Psoas muscle (tissue), 8 donors: Measurements from ENCODE around the gene LBHD2. TPM values are rescaled to one million over a fixed set of nuclear protein-coding genes. Genes with fewer than 3 reads are reported as not detected.

ENCODE experiments used
- ATAC-seq, 4 donors: fragments of 200-7000 bp; cut with Tn5 transposase; one replicate each; pipeline ENCODE4 v1.9.1; 2020; ENCODE audit warnings: moderate library complexity in 3 of 4, mild to moderate bottlenecking in 2 of 4
- DNase-seq, 2 donors: peaks; one replicate each; pipeline ENCODE4 v3.0.0-alpha.2; 2020
- H3K27ac ChIP-seq: fragments of 200-600 bp; one replicate; pipeline ENCODE4 v1.8.0; 2022
- H3K27me3 ChIP-seq, 3 donors: fragments of 200-600 bp in 1 of 3; one replicate each; pipeline versions ENCODE4 v1.6.1 to v1.8.0; 2013 to 2022; ENCODE audit warnings: low read length in 2 of 3, mild to moderate bottlenecking in 2 of 3, moderate library complexity in 1 of 3; ENCODE audit not compliant: insufficient read depth in 3 of 3
- H3K36me3 ChIP-seq, 2 donors: fragments of 200-600 bp in 1 of 2; one replicate each; pipeline versions ENCODE4 v1.6.1 to v1.8.0; 2013 to 2022; ENCODE audit warnings: low read depth in 1 of 2, mild to moderate bottlenecking in 1 of 2, moderate library complexity in 1 of 2; ENCODE audit not compliant: insufficient read depth in 1 of 2
- H3K4me1 ChIP-seq: fragments of 200-600 bp; one replicate; pipeline ENCODE4 v1.8.0; 2022
- H3K4me3 ChIP-seq: fragments of 200-600 bp; one replicate; pipeline ENCODE4 v1.8.0; 2022; ENCODE audit warnings: mild to moderate bottlenecking
- H3K9me3 ChIP-seq: fragments of 200-600 bp; one replicate; pipeline ENCODE4 v1.8.0; 2022
- WGBS, 3 donors: extraction: QIAGEN DNeasy Blood & Tissue Kit; methylation state at CpG; one replicate each; pipeline versions ENCODE4 v1.1.6 to v1.1.7; 2013; 5-methylcytosine and 5-hydroxymethylcytosine counted together
- intact Hi-C, 2 donors: fragments of 100-400 bp; cut with DNase I; formaldehyde crosslinking; loops; one replicate each; pipeline versions ENCODE4 v1.11.0 to v1.14.2; 2022
- polyA plus RNA-seq, 3 donors: library from polyadenylated mRNA; stranded (reverse); fragments of 200-250 nt; gene quantifications; one replicate each; pipeline ENCODE4 v1.2.3, GENCODE V29; 2013
- total RNA-seq, 4 donors: library from RNA; stranded (reverse); fragmentation: NEBNext Ultra II Directional in 2 of 4; extraction: Animal tissue kit (Norgen Biotek cat#: 25700) in 2 of 4; gene quantifications; one replicate each; pipeline versions ENCODE4 v1.2.1 to v1.2.4, GENCODE V29; 2021 to 2023
- TF ChIP-seq, protein P1 (sequence below): fragments of 200-600 bp; IDR thresholded peaks from one replicate; pipeline ENCODE4 v1.8.0; 2022; ENCODE audit warnings: antibody characterized with exemption
- donor health status: healthy with polysubstance abuse.
- donor health status: DM: no; HTN: no; CAD: no; lungs with moderate emphysema.
- donor health status: Bipolar disorder and iron deficiency.
- donor health status: healthy.
- donor health status: DM: yes; HTN: yes; CAD: no.
- donor health status: DM: no; HTN: no; CAD: no.
- donor health status: DM: no; HTN: no; CAD: no.
- donor health status: DM: yes; HTN: yes; CAD: no.

Gene LBHD2
- total and polyA plus RNA-seq, 7 donors: not detected

DNA sequence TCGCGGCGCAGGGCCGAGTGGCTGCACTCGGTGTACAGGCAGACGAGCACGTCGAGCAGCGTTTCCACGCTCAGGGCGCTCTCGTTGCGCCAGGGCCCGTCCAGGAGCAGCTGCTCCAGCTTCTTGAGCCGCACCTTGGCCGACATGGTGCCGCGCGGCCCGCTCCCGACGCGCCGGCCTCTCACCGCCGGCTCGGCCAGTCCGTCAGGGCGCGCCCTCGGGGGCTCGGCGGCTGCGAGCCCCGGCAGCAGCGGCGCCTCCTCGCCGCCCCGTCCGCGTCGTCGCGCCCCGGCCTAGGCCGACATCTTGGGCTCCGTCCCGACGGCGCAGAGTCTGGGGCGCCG lies 27.0 kb upstream of the LBHD2 start:
- intact Hi-C loops: no loop called here

DNA sequence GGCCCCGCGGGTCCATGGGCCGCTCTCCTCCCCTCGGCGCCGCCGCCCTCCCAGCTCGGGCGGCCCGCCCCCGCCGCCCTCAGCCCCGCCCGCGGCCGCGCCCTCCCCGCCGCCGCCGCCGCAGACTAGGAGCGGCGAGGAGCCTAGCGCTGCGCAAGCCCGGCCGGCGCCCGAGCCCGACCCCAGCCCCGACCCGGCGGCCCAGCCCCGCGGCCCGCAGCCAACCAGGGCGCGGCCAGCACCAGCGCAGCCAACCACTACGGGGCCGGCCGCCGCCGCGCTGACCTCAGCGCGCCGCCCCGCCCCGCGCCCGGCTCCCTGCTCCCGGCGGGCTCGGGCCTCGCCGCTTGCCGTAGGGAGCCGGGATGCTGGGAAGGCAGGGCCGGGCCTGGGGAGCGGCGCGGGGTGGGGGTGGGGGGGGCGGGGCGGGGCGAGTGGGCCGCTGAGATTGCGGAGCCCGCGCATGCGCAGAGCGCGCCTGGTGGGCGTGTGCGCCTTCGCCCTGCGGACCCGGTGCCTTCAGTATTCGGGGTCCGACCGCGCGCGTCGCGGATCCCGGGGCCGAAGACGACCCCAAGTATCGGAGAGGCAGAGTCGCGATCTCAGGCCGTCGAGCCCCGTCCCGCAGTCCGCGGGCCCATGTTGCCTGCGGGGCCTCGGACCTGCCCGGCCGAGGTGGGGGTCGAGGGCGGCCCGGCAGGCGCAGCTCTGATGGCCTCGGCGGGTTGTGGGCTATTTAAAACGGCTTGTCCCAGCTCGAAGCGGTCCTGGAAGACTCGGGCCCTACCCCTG lies 26.4 kb upstream of the LBHD2 start, which contains the start of gene CDC42BPB:
TSS of gene CDC42BPB (minus strand) at position 178 of the 792 bp plus-strand sequence. CDS start 376 bp downstream, outside the sequence.
- H3K4me1 ChIP-seq: peaks cover 37% of the 10 kb centered on the region
- H3K27ac ChIP-seq: peak within 1 kb of the TSS; percentile 91
- 0 to 1% (median 1%) methylated on average over 57 to 112 of the region's 113 CpGs for WGBS, 3 donors
- peak within 1 kb of the TSS; percentile 97 for H3K4me3 ChIP-seq
- DNase-seq (peak; percentile 93 to 95), ATAC-seq (peak; percentile 94 to 97 (median 96))
- TF ChIP-seq, protein P1, sequence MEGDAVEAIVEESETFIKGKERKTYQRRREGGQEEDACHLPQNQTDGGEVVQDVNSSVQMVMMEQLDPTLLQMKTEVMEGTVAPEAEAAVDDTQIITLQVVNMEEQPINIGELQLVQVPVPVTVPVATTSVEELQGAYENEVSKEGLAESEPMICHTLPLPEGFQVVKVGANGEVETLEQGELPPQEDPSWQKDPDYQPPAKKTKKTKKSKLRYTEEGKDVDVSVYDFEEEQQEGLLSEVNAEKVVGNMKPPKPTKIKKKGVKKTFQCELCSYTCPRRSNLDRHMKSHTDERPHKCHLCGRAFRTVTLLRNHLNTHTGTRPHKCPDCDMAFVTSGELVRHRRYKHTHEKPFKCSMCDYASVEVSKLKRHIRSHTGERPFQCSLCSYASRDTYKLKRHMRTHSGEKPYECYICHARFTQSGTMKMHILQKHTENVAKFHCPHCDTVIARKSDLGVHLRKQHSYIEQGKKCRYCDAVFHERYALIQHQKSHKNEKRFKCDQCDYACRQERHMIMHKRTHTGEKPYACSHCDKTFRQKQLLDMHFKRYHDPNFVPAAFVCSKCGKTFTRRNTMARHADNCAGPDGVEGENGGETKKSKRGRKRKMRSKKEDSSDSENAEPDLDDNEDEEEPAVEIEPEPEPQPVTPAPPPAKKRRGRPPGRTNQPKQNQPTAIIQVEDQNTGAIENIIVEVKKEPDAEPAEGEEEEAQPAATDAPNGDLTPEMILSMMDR: no peak
- no peaks in the 10 kb centered on the region for H3K36me3 ChIP-seq
- H3K9me3 ChIP-seq: no peaks in the 10 kb centered on the region
- H3K27me3 ChIP-seq: no peaks in the 10 kb centered on the region
- intact Hi-C loops: no loop called here

More for the DNA sequence above, 27.0 kb upstream of the LBHD2 start:
- Histone ChIP-seq H3K4me1 (peaks cover 37% of the 10 kb centered on the region), H3K36me3 (no peaks in the 10 kb centered on the region), H3K27ac (peak overlapping the region; percentile 91), H3K4me3 (peak overlapping the region; percentile 97), H3K9me3 (no peaks in the 10 kb centered on the region), H3K27me3 (no peaks in the 10 kb centered on the region)
- 0 to 1% (median 0%) methylated on average over 37 to 53 of the region's 53 CpGs for WGBS, 3 donors
- peak; percentile 4 to 12 (median 8) for ATAC-seq
- TF ChIP-seq, protein P1: no peak
- DNase-seq: peak in 1 of 2 donors; percentile 67

DNA sequence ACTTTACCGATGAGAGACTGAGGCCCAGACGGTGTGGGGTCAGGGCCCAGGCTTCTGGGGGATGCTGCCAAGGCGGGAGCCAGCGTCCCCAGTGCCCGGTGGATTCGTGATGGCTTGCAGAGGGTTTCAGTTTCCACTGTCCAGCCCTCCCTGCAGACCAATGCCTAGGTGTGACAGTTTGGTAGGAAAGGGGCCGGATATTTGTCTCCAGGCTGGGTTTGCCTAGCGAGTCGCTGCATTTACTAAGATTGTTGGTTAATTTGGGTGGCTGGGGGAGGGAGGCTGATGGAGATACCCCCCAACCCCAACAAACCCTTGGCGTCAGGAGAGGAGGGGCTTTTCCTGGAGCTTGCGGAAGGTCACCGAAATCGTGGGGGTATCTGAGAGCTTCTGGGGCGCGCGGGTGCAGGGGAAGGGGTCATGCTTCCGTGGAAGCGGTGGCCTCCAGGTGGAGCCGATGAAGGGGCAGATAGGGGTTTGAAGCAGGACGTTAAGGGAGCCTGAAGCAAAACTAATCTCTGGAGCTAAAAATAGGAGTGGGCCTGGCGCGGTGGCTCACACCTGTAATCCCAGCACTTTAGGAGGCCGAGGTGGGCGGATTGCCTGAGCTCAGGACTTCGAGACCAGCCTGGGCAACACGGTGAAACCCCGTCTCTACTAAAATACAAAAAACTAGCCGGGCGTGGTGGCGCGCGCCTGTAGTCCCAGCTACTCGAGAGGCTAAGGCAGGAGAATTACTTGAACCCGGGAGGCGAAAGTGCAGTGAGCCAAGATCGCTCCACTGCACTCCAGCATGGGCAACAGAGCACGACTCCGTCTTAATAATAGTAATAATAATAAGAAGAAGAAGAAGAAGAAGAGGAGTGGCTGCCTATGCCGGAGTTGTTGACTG lies 25.6 kb upstream of the LBHD2 start:
- Histone ChIP-seq H3K27me3 (no peaks in the 10 kb centered on the region), H3K4me1 (peaks cover 37% of the 10 kb centered on the region), H3K9me3 (no peaks in the 10 kb centered on the region), H3K4me3 (peak overlapping the region; percentile 96), H3K36me3 (no peaks in the 10 kb centered on the region), H3K27ac (peak overlapping the region; percentile 86)
- DNase-seq (peak; percentile 38 to 64), ATAC-seq (peak; percentile 15 to 48 (median 40))
- TF ChIP-seq, protein P1: no peak
- 42 to 43% (median 42%) methylated on average over 39 of the region's 39 CpGs for WGBS, 3 donors
- intact Hi-C loops: no loop called here

DNA sequence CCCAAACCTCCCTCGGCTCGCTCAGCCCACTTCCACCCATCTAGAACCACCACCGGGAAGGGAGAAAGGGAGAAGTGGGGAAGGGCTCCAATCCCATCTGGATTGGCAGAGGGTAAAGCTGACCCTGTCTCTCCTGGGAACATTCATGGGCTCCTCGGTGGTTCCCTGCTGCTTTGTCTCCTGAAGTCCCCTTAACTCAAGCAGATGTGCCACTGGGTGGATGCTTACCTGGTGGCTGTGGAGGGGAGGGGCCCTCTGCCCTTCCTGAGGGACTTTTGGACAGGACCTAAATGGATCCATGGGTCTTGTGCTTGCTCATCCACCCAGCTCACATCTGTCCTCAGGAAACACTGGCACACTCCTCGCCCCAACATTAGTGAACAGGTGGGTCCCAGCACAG lies 24.5 kb upstream of the LBHD2 start:
- no peaks in the 10 kb centered on the region for H3K36me3 ChIP-seq
- TF ChIP-seq, protein P1: no peak
- ATAC-seq (no peak), DNase-seq (peak in 1 of 2 donors; percentile 37)
- WGBS, 3 donors: 63 to 74% (median 67%) methylated on average over 5 of the region's 5 CpGs
- H3K4me3 ChIP-seq: peak overlapping the region; percentile 96
- no peak overlapping the region for H3K27ac ChIP-seq
- H3K9me3 ChIP-seq: no peaks in the 10 kb centered on the region
- intact Hi-C loops: no loop called here
- H3K4me1 ChIP-seq: peaks cover 30% of the 10 kb centered on the region
- H3K27me3 ChIP-seq: no peaks in the 10 kb centered on the region
